Upper lobe of right lung (tissue), 1 donor: Measurements from ENCODE around the gene CALD1. TPM values are rescaled to one million over a fixed set of nuclear protein-coding genes. Genes with fewer than 3 reads are reported as not detected.
A peak's percentile ranks its signal among the peaks of the same experiment; 100 is the strongest.

ENCODE experiments used
- ATAC-seq: fragments of 200-7000 bp; cut with Tn5 transposase; one replicate; pipeline ENCODE4 v1.9.1; 2020; ENCODE audit warnings: mild to moderate bottlenecking, moderate library complexity
- DNase-seq: peaks from one replicate; pipeline ENCODE4 v3.0.0-alpha.2; 2020
- H3K27ac ChIP-seq: fragments of 200-600 bp; one replicate; pipeline ENCODE4 v1.8.0; 2022
- H3K27me3 ChIP-seq: fragments of 200-600 bp; one replicate; pipeline ENCODE4 v1.8.0; 2022; ENCODE audit warnings: mild to moderate bottlenecking
- H3K36me3 ChIP-seq: fragments of 200-600 bp; one replicate; pipeline ENCODE4 v1.8.0; 2022
- H3K4me1 ChIP-seq: fragments of 200-600 bp; one replicate; pipeline ENCODE4 v1.8.0; 2022
- H3K4me3 ChIP-seq: fragments of 200-600 bp; one replicate; pipeline ENCODE4 v1.8.0; 2022; ENCODE audit warnings: mild to moderate bottlenecking
- H3K9me3 ChIP-seq: fragments of 200-600 bp; one replicate; pipeline ENCODE4 v1.8.0; 2022
- intact Hi-C: fragments of 100-400 bp; cut with DNase I; formaldehyde crosslinking; loops from one replicate; pipeline ENCODE4 v1.11.0; 2022
- total RNA-seq: library from RNA; stranded (reverse); fragmentation: NEBNext Ultra II Directional; extraction: Animal tissue kit (Norgen Biotek cat#: 25700); gene quantifications from one replicate; pipeline ENCODE4 v1.2.1, GENCODE V29; 2021
- TF ChIP-seq, protein P1 (sequence below): fragments of 200-600 bp; IDR thresholded peaks from one replicate; pipeline ENCODE4 v1.8.0; 2022; ENCODE audit warnings: antibody characterized with exemption
- donor health status: DM: no; HTN: yes; CAD: no; lungs with severe emphysema.

Gene CALD1
- total RNA-seq, 1 donor from 2014 or later, result 213 TPM

DNA sequence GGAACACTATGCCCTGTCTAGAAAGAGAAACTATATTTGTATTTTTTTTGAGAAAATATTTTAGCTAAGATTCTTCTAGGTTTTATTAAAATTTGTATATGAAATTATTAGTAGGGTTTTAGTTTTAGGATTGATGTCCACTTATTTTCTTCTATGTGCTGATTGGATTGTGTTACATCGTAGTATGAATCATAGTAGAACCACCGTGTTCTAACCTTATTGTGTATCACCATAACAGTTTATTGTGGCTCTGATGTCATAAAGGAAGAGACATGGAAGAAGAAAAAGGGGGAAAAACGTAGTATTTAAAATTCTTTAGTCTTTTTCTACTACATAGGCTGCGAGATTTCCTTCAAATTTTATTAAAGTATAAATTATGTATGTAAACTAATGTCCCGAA, 208.7 kb downstream of the CALD1 start:
- DNase-seq, result no peak
- Histone ChIP-seq H3K9me3 (no peaks in the 10 kb centered on the region), H3K27me3 (no peaks in the 10 kb centered on the region), H3K4me3 (peak overlapping the region; percentile 92), H3K4me1 (peaks cover 17% of the 10 kb centered on the region), H3K27ac (no peak overlapping the region), H3K36me3 (no peaks in the 10 kb centered on the region)
- TF ChIP-seq, protein P1, sequence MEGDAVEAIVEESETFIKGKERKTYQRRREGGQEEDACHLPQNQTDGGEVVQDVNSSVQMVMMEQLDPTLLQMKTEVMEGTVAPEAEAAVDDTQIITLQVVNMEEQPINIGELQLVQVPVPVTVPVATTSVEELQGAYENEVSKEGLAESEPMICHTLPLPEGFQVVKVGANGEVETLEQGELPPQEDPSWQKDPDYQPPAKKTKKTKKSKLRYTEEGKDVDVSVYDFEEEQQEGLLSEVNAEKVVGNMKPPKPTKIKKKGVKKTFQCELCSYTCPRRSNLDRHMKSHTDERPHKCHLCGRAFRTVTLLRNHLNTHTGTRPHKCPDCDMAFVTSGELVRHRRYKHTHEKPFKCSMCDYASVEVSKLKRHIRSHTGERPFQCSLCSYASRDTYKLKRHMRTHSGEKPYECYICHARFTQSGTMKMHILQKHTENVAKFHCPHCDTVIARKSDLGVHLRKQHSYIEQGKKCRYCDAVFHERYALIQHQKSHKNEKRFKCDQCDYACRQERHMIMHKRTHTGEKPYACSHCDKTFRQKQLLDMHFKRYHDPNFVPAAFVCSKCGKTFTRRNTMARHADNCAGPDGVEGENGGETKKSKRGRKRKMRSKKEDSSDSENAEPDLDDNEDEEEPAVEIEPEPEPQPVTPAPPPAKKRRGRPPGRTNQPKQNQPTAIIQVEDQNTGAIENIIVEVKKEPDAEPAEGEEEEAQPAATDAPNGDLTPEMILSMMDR, result no peak
- ATAC-seq, result no peak
- intact Hi-C loops, result loop anchor here (10.0 kb wide), 1 partner anchor 177 kb away; no protein-coding TSS in a partner anchor

DNA sequence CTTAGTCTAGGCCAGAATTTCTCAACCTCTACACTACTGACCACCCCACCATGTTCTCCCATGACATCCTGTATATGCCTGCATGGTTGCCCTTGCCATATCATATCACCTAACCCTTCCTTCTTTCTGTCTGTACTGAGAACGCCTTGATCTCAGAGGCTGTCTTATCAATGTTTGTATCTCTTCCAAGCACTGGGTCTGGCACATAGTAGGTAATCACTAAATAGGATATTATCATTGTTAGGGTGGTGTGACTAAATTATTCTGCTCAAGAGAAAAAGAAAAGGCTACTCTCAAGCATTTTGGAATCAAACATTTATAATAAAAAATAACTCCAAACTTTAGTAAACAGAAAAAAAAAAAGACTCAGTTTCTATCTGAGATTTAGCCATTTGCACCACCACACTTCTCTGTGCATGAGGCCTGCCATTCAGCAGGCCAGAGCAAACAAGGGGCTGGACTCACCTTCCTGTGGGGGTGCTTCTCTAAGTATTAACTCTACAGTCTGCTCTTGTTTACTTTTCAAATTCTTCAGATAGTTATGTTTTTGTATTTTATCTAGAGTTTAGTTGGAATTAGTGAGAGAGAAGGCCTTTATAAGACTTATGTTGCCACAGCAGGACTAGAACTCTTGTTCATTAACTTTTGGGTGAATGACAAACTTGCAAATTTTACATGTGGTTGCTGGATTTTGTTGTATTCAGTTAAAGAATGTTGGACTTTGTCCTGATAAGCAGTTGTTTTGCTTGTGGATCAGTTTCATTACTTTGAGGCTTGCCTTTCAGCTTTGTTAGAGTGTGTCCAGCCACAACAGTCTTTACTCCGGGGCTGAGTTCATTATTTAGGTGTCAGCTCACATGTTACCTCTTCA, 212.3 kb downstream of the CALD1 start:
- no peak overlapping the region for H3K4me3 ChIP-seq
- H3K27ac ChIP-seq, result peak overlapping the region; percentile 8
- ATAC-seq (peak; percentile 42), DNase-seq (no peak)
- no peaks in the 10 kb centered on the region for H3K27me3 ChIP-seq
- peaks cover 8% of the 10 kb centered on the region for H3K36me3 ChIP-seq
- intact Hi-C loops, result no loop called here
- H3K9me3 ChIP-seq, result no peaks in the 10 kb centered on the region
- H3K4me1 ChIP-seq, result peaks cover 17% of the 10 kb centered on the region
- TF ChIP-seq, protein P1, result no peak

DNA sequence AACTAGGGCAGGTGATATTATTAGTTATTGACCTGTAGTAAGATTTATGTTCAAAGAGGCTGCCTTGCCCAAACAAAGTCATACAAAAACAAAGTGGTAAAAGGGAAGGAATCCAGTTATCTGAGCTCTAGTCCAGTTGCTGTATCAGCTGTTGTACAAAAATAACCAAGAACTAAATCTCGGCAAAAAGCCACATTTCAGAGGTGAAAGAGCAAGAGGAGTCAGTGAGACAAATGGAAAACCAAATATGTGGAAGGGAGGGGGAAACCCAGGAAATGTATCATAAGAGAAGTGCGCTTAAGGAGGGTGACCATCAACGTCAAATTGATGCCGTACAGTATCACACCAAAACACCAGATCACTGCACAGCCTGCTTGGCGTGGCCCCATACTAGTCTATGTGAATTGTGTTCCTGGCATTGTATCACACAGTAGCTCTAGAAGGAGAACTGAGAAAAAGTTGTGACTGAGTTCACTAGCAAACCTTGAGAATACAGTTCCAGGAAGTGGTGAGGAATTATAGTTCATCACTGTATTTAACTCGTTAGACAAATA, 213.3 kb downstream of the CALD1 start:
- TF ChIP-seq, protein P1, result no peak
- Histone ChIP-seq H3K27me3 (no peaks in the 10 kb centered on the region), H3K9me3 (no peaks in the 10 kb centered on the region), H3K27ac (no peak overlapping the region), H3K4me1 (peaks cover 15% of the 10 kb centered on the region), H3K4me3 (no peak overlapping the region), H3K36me3 (peaks cover 8% of the 10 kb centered on the region)
- no peak for DNase-seq
- peak; percentile 23 for ATAC-seq
- intact Hi-C loops, result no loop called here

DNA sequence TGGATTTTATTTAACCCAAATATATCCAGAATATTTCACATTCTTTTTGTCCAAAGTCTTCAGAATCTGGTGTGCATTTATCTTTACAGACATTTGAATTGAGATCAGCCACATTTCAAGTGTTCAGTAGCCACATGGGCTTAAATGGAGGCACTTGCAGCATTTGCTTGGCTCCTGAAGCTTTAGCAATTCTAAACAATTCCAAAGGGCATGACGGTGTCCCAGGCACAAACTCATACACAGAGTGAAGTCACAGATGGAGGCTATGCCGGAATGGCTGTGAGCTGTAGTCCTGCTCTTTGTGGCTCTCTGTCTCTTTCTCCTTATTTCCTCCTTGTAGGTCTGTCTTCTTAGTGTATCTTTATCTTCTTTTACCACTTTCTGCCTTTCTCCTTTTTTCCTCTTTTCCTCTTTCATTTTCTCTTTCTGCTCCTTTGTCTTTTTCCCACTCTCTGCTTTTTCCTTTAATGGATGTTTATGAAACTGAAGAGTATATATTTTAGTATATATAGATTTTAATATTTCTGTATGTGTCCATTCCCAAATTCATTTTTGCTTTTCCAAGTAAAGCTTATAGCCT, 214.5 kb downstream of the CALD1 start:
- intact Hi-C loops, result no loop called here
- TF ChIP-seq, protein P1, result no peak
- H3K27ac ChIP-seq, result no peak overlapping the region
- H3K4me3 ChIP-seq, result no peak overlapping the region
- peaks cover 8% of the 10 kb centered on the region for H3K36me3 ChIP-seq
- no peaks in the 10 kb centered on the region for H3K27me3 ChIP-seq
- peaks cover 13% of the 10 kb centered on the region for H3K4me1 ChIP-seq
- no peaks in the 10 kb centered on the region for H3K9me3 ChIP-seq
- no peak for DNase-seq
- ATAC-seq, result no peak

DNA sequence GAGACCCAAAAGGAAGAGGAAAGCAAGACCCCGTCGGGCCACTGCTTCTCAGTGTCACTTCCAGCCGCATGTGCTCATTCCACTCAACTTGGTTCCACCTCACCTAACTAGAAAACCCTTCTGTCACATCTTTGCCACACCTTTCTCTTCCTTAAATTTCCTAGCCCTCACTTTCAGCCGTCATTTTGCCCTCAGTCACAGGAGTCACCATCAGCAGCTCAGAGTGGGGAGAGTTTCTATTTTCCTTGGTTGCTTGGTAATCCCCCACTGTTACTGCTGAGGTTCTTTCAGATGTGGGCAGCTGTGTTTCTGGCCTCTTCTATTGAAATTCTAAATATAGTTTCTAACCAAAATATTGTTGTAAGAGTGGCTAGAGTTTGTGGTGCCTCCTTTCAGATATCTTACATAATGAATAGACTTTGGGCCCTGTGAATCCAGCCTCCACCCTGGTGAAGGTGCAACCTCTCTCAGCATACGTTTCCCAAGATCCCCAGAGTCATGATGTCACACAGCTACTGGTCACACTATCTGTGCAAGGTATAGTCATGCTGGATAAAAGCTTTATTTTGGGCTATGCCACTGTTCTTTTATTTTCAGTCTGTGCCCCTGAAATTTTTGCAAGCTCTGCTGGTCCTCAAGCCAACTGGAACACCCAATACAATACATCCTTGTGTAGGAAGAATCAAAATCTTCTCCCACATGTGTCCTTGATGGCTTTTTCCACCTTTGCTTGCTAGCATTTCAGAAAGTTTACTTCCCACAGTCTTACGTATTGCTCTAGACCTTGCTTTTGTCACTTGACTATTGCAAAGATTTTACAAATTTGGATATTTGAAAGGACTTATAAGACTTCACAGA, 216.0 kb downstream of the CALD1 start:
- intact Hi-C loops, result no loop called here
- Histone ChIP-seq H3K9me3 (no peaks in the 10 kb centered on the region), H3K27ac (peak overlapping the region; percentile 34), H3K27me3 (no peaks in the 10 kb centered on the region), H3K36me3 (peaks cover 8% of the 10 kb centered on the region), H3K4me1 (peaks cover 13% of the 10 kb centered on the region), H3K4me3 (no peak overlapping the region)
- ATAC-seq (no peak), DNase-seq (no peak)
- TF ChIP-seq, protein P1, result no peak
